ENCODE results near the gene PIGT. TPM values are rescaled to one million over a fixed set of nuclear protein-coding genes. Genes with fewer than 3 reads are reported as not detected.
"Not testable (repeated sequence)": the region's sequence is repeated elsewhere in the genome, so short reads cannot be mapped to it uniquely, and the experiment has no call there.

PIGT gene
- polyA plus RNA-seq, 1 donor, result 70.1 TPM

DNA sequence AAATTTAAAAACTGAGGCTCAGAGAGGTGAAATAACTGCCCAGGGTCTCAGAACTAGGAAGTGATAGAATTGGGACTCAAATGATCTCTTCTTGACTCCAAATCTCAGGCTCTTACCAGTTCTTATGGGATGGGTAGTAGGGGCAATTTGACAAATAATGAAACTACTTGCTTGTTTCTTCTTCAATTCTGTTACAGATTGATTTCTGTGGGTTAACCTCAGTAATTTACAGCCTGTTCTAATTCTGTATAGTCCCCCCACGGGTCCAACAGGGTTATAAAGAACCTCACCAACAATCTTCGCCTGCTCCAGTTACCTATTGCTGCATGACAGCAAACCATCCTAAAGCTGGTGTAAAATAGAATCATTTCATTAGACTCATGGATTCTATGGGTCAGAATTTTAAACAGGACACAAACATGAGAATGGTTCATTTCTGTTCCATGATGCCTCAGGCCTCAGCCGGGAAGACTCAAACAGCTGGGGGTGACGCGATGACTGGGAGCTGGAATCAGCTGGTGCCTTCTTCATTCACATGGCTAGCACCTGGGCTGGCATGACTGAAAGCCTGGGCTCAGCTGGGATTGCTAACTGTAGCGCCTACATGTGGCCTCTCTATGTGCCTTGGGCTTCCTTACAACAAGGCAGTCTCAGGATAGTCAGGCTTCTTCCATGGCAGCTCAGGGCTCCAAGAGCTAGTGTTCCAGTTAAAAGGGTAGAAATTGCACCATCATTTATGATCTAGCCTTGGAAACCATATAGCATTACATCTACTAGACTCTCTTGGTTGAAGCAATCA lies 47.0 kb downstream of the PIGT start:
- no peak for DNase-seq (ENCODE audit: low read depth)

DNA sequence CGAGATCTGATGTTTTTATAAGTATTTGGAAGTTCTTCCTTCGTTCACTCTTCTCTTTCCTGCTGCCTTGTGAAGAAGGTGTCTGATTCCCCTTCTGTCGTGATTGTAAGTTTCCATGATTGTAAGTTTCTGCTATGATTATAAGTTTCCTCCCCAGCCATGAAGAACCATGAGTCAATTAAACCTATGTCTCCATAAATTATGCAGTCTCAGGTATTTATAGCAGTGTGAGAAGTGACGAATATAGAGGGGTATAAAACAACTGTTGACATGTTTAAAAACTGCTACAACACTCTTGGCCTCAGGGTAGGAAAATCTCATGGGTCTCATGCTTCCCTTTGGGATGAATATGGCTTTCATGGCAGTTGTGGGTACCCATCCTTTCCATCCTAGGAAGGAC lies 47.8 kb downstream of the PIGT start:
- no peak for DNase-seq (ENCODE audit: low read depth)

DNA sequence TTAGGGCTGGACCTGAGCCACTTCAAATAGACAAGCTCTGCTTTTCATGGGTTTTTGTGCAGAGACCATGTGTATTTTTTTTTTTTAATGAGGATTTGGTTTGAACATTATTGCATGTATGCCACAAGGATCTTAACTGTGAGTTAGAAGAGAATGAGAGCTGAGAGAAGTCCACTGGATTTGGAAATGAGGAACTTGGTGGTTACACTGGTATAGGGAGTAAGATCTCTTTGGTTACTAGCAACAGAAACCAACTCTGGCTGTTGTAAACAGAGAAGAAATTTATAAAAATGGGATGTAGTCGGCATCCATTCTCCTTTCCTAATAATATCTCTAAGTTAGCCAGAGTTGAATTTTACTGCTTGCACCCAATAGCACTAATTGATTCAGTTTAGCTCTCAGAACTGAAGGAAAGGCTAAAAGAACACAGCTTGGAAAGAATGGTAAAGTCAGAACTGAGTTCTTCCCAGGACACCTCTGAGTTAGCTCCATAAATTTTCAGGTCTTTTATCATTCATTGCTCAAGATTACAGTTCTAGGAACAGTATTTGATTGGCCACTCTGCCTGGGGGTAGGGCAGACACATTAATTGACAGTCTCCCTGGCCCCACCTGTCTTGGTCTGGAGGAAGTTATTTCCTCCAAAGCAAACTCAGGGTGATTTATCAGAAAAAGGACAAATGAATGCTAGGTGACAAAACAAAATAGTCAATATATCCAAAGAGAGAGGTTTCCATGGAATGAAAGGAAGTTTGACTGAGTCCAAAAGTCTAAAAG lies 49.7 kb downstream of the PIGT start:
- DNase-seq (ENCODE audit: low read depth), result no peak

DNA sequence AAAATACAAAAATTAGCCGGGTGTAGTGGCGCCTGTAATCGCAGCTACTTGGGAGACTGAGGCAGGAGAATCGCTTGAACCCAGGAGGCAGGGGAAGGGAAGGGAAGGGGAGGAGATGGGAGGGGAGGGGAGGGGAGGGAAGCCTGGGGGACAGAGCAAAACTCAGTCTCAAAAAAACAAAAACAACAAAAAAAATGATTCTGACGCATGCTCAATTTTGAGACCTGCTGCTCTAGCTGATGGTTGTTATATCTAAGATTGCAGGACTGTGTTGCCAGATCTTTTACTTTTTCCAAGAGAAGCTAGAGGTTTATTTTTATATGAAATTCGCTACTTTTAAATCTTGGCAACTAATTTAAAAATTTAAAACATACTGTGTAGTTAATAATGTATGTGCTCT lies 51.2 kb downstream of the PIGT start:
- DNase-seq (ENCODE audit: low read depth), result no peak

DNA sequence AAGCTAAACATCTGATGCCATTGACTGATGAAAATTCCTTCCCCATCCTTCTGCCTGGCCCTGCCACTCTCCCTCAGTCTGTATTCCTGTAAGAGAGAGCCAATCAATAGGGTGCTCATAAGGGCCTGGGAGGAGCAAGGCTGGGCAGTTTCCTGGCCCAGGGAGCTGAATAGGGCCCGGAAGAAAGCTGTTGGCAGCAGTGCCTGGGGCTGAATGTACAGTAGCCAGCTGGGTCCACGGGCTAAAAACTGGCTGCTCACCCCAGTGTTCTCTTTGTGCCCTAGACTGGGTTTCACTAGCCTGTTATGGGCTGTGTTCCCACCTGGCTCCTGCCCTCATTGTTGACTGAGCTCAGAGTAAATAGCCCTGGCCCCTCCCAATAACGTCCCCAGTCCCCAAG lies 51.9 kb downstream of the PIGT start:
- no peak for DNase-seq (ENCODE audit: low read depth)

DNA sequence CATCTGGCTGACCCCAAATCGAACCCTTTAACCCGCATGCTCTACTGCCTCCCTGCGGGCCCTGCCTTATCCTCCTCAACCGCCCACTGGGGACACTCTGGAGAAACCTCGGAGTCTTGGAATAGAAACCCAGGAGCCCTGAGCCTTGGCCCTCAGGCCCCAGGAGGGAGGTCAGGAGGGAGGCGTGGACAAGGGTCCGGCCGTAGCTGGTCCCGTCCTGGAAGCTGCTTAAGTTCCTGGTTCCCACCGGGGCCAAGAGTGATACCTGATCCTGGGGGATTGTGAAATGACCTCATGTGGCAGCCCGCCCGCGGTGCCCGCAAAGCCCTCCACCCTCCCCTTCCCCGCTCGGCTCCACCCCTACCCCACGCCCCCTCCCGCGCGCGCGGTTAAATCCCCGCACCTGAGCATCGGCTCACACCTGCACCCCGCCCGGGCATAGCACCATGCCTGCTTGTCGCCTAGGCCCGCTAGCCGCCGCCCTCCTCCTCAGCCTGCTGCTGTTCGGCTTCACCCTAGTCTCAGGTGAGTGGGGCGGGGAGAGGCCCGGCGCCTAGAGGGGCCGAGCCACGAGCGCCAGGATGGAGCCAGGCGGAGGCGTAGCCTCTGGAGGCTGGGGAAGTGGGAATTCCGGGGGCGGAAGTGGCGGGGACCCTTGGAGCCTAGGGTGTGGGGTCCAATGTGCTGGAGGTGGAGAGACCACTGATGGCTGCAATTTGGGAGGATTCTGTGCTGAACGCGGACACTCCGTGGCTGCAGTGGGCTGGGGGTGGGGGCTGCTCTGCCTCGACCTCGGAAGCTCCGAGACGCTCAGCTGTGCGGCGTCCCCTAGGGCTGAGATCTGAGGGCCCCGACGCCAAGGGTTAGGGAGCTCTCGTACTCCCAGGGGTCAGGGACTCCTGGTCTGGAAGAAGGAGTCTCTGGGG lies 53.7 kb downstream of the PIGT start, which contains the start of gene WFDC2:
Gene WFDC2, plus strand, starts transcription at position 418 of the 926 bp plus-strand sequence. Its CDS starts 29 bp downstream, at position 447.
- no peak for DNase-seq (ENCODE audit: low read depth)

DNA sequence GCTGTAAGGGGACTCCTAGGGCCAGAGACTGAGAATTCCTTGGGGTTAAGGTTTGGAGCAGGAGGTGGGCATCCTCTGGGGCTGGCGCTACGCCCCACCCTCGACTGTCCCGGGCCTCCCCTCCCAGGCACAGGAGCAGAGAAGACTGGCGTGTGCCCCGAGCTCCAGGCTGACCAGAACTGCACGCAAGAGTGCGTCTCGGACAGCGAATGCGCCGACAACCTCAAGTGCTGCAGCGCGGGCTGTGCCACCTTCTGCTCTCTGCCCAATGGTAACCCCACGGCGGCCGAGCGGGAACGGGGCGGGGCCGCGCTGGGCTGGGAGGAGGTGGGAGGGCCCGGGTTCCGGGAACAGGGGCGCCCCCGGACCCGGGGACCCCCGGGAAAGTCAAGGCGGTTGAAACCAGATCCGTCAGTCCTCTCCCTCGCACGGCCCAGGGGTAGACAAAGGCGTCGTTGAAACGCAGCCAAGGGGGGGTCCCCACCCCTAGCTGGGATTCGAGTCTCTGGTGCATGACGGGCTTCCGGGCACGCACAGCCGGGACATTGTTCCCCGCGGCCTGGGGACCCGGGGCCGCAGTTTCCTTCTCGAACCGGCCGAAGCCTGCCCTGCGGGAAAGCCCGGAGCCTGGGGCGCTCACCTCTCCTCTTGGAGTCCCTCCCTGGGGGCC lies 54.5 kb downstream of the PIGT start:
- no peak for DNase-seq (ENCODE audit: low read depth)

DNA sequence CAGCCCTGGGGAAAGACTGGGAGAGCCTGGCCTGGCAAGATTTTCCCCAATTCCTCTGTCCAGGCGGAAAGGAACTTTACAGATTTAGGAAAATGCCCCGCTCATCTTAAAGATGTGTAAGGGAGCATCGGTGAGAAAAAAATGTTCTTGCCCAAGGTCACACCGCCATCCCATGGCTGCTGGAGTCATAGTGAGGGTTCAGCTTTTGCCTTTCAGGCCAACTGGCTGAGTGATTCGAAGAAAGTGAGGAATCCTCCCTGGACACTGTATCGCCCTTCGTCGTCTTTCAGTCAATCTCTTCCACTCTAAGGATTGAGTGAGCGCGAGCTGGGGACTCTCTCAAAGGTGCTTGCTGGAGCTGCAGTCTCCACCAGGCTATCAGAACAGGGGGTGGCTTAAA lies 55.0 kb downstream of the PIGT start:
- no peak for DNase-seq (ENCODE audit: low read depth)

DNA sequence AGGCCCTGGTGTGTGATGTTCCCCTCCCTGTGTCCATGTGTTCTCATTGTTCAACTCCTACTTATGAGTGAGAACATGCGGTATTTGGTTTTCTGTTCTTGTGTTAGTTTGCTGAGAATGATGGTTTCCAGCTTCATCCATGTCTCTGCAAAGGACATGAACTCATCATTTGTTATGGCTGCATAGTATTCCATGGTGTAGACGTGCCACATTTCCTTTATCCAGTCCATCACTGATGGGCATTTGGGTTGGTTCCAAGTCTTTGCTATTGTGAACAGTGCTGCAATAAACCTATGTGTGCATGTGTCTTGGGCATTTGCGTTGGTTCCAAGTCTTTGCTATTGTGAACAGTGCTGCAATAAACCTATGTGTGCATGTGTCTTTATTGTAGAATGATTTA lies 56.3 kb downstream of the PIGT start:
- not testable (repeated sequence) for DNase-seq (ENCODE audit: low read depth)

Other genes starting within 250 kb of the PIGT start
- gene PI3, start 241.2 kb upstream of the PIGT start, polyA plus RNA-seq (ENCODE audit: insufficient read length), result not detected
- gene SEMG1, start 209.1 kb upstream of the PIGT start, polyA plus RNA-seq (ENCODE audit: insufficient read length), result not detected
- not detected for gene SEMG2, start 194.8 kb upstream of the PIGT start, polyA plus RNA-seq (ENCODE audit: insufficient read length)
- gene SLPI, start 161.6 kb upstream of the PIGT start, polyA plus RNA-seq (ENCODE audit: insufficient read length), result not detected
- not detected for gene RBPJL, start 109.3 kb upstream of the PIGT start, polyA plus RNA-seq (ENCODE audit: insufficient read length)
- gene MATN4, start 107.8 kb upstream of the PIGT start, polyA plus RNA-seq (ENCODE audit: insufficient read length), result 0.57 TPM
- gene SDC4, start 67.7 kb upstream of the PIGT start, polyA plus RNA-seq (ENCODE audit: insufficient read length), result 8.5 TPM
- gene SYS1, start 53.0 kb upstream of the PIGT start, polyA plus RNA-seq (ENCODE audit: insufficient read length), result 14.2 TPM
- 0.68 TPM for gene TP53TG5, start 37.8 kb upstream of the PIGT start, polyA plus RNA-seq (ENCODE audit: insufficient read length)
- 30.5 TPM for gene DBNDD2, start 7.9 kb upstream of the PIGT start, polyA plus RNA-seq (ENCODE audit: insufficient read length)
- 0.25 TPM for gene WFDC2, start 53.6 kb downstream of the PIGT start, polyA plus RNA-seq (ENCODE audit: insufficient read length)
- not detected for gene SPINT3, start 99.5 kb downstream of the PIGT start, polyA plus RNA-seq (ENCODE audit: insufficient read length)
- gene WFDC6, start 123.3 kb downstream of the PIGT start, polyA plus RNA-seq (ENCODE audit: insufficient read length), result not detected
- gene EPPIN, start 131.3 kb downstream of the PIGT start, polyA plus RNA-seq (ENCODE audit: insufficient read length), result not detected
- not detected for gene WFDC8, start 163.1 kb downstream of the PIGT start, polyA plus RNA-seq (ENCODE audit: insufficient read length)
- not detected for gene WFDC10A, start 213.6 kb downstream of the PIGT start, polyA plus RNA-seq (ENCODE audit: insufficient read length)
- gene WFDC9, start 215.1 kb downstream of the PIGT start, polyA plus RNA-seq (ENCODE audit: insufficient read length), result not detected

All from forelimb muscle (tissue), 1 donor.